GM18511 (cell line): ENCODE measurements around the gene MEAF6.
A peak's percentile ranks its signal among the peaks of the same experiment; 100 is the strongest.

Source experiments
- ATAC-seq: cut with Tn5 transposase; IDR thresholded peaks from one replicate; pipeline ENCODE4 v1.9.1; 2021; ENCODE audit warnings: mild to moderate bottlenecking, moderate library complexity; ENCODE audit not compliant: unreplicated experiment

The MEAF6 gene

GRCh38 chr1:37474697-37475379 lies 39.7 kb downstream of the MEAF6 start:
- ATAC-seq, result no peak

GRCh38 chr1:37474046-37474696 lies 40.4 kb downstream of the MEAF6 start, which contains the start of gene ZC3H12A:
TSS of gene ZC3H12A (plus strand) at chr1:37474580. CDS start at chr1:37475497, 917 bp downstream.
- ATAC-seq, result peak; percentile 50

- ATAC-seq, result no peak
Observed at GRCh38 chr1:37473431-37474045, 41.0 kb downstream of the MEAF6 start.

- ATAC-seq, result no peak
Observed at GRCh38 chr1:37472994-37473393, 41.6 kb downstream of the MEAF6 start.

- no peak for ATAC-seq
Observed at GRCh38 chr1:37472281-37472680, 42.3 kb downstream of the MEAF6 start.

- no peak for ATAC-seq
Observed at GRCh38 chr1:37471345-37472231, 43.0 kb downstream of the MEAF6 start.

GRCh38 chr1:37469386-37469785 lies 45.2 kb downstream of the MEAF6 start:
- ATAC-seq, result no peak

GRCh38 chr1:37468037-37468436 lies 46.5 kb downstream of the MEAF6 start:
- no peak for ATAC-seq

GRCh38 chr1:37465593-37466517 lies 48.7 kb downstream of the MEAF6 start:
- ATAC-seq, result no peak

GRCh38 chr1:37464443-37464842 lies 50.1 kb downstream of the MEAF6 start:
- ATAC-seq, result no peak

- no peak for ATAC-seq
Observed at GRCh38 chr1:37461698-37462436, 52.7 kb downstream of the MEAF6 start.

- no peak for ATAC-seq
Observed at GRCh38 chr1:37458551-37458950, 56.0 kb downstream of the MEAF6 start.

- no peak for ATAC-seq
Observed at GRCh38 chr1:37456614-37457013, 58.0 kb downstream of the MEAF6 start.

GRCh38 chr1:37455516-37455915 lies 59.0 kb downstream of the MEAF6 start:
- no peak for ATAC-seq

GRCh38 chr1:37453647-37454046 lies 60.9 kb downstream of the MEAF6 start:
- ATAC-seq, result no peak

- no peak for ATAC-seq
Observed at GRCh38 chr1:37452416-37452815, 62.1 kb downstream of the MEAF6 start.

- no peak for ATAC-seq
Observed at GRCh38 chr1:37449936-37450335, 64.6 kb downstream of the MEAF6 start.

GRCh38 chr1:37448691-37449417 lies 65.7 kb downstream of the MEAF6 start:
- no peak for ATAC-seq

- ATAC-seq, result no peak
Observed at GRCh38 chr1:37448185-37448584, 66.4 kb downstream of the MEAF6 start.
